ENCODE data around the gene NDRG2. TPM values are rescaled to one million over a fixed set of nuclear protein-coding genes. Genes with fewer than 3 reads are reported as not detected.
"Not testable (repeated sequence)": the region's sequence is repeated elsewhere in the genome, so short reads cannot be mapped to it uniquely, and the experiment has no call there.

NDRG2 gene
- total RNA-seq, 4 donors from 2014 or later, result 111 to 563 (median 200) TPM

DNA sequence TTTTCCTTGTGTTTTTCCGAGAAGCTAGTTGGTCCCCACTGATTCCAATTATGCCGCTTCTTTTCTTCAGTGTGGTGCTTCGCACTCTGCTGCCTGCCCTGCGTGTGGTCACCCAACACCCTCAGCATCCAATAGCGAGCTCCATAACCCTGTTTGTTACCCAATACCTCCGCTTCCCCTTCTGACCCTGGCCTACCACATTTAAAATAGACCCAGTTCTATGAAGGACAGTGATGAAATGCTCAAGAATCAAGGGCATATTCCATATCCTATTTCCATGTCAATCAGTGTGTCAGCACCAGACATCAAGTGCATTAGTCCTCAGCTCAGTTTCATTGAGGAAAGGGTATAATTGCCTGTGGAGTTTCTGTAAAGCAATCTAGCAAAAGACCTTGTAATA is 9.5 kb downstream of the NDRG2 start:
- no peaks in the 10 kb centered on the region for H3K27me3 ChIP-seq
- DNase-seq, result no peak
- H3K9me3 ChIP-seq, result no peaks in the 10 kb centered on the region
- peak overlapping the region; percentile 6 to 61 for H3K27ac ChIP-seq
- TF ChIP-seq, protein P1, sequence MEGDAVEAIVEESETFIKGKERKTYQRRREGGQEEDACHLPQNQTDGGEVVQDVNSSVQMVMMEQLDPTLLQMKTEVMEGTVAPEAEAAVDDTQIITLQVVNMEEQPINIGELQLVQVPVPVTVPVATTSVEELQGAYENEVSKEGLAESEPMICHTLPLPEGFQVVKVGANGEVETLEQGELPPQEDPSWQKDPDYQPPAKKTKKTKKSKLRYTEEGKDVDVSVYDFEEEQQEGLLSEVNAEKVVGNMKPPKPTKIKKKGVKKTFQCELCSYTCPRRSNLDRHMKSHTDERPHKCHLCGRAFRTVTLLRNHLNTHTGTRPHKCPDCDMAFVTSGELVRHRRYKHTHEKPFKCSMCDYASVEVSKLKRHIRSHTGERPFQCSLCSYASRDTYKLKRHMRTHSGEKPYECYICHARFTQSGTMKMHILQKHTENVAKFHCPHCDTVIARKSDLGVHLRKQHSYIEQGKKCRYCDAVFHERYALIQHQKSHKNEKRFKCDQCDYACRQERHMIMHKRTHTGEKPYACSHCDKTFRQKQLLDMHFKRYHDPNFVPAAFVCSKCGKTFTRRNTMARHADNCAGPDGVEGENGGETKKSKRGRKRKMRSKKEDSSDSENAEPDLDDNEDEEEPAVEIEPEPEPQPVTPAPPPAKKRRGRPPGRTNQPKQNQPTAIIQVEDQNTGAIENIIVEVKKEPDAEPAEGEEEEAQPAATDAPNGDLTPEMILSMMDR (IDR thresholded peaks at IDR 0.05), result no peak
- no peak for TF ChIP-seq POLR2A (IDR thresholded peaks at IDR 0.05)
- H3K4me1 ChIP-seq, result peaks cover 3 to 4% of the 10 kb centered on the region in 2 donors
- intact Hi-C loops (cut with DNase I; ENCODE audit: low total_unique reads), result no loop called here
- H3K4me3 ChIP-seq, result no peak overlapping the region
- no peaks in the 10 kb centered on the region for H3K36me3 ChIP-seq

DNA sequence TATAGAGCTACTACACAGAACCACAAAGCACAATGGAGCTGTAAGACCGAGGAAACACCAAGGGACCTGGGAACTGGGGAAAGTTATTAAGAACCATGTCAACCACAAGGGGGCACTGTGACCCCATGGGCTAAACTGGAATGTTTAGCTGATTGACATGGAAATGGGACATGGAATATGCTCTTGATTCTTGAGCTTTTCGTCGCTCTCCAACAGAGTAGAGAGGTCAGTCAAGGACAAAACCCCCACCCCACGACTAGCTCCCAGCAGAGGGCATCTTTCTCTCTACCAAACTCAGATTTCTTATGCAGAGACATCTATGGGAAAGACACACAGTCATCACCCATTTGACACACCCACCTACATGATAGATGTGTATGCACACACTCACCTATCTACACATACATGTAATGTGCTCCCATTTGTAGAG is 10.1 kb downstream of the NDRG2 start:
- peak overlapping the region; percentile 41 to 61 for H3K27ac ChIP-seq
- no peak overlapping the region for H3K4me3 ChIP-seq
- H3K36me3 ChIP-seq, result no peaks in the 10 kb centered on the region
- H3K9me3 ChIP-seq, result no peaks in the 10 kb centered on the region
- intact Hi-C loops (cut with DNase I; ENCODE audit: low total_unique reads), result no loop called here
- no peak for TF ChIP-seq POLR2A (IDR thresholded peaks at IDR 0.05)
- TF ChIP-seq, protein P1 (IDR thresholded peaks at IDR 0.05), result peak; percentile 96 to 98 (median 97)
- DNase-seq, result peak; percentile 85 to 91
- peaks cover 3 to 4% of the 10 kb centered on the region in 2 donors for H3K4me1 ChIP-seq
- H3K27me3 ChIP-seq, result no peaks in the 10 kb centered on the region

DNA sequence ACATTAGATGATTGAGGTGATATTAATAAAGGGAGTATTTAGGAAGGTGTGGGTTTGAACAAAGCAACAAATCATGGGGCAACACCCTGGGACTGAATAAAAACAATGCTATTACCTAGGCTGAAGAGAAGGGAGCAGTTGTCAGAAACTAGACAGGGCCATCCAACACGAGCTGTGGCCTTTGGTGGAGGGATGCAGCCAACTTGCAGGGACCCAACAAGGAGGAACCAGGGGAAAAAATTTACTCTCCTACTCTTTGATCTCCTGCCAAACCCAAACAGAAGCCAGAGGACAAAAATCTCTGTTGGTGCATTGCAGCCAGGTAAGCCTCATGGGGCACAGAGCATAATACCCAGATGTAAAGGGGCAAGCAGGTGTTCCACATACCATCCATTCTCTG is 13.7 kb downstream of the NDRG2 start:
- Histone ChIP-seq H3K9me3 (no peaks in the 10 kb centered on the region), H3K4me1 (peaks cover 3 to 4% of the 10 kb centered on the region in 2 donors), H3K4me3 (no peak overlapping the region), H3K36me3 (no peaks in the 10 kb centered on the region), H3K27me3 (no peaks in the 10 kb centered on the region), H3K27ac (no peak overlapping the region)
- DNase-seq, result no peak
- TF ChIP-seq, protein P1 (IDR thresholded peaks at IDR 0.05), result no peak
- no peak for TF ChIP-seq POLR2A (IDR thresholded peaks at IDR 0.05)
- intact Hi-C loops (cut with DNase I; ENCODE audit: low total_unique reads), result no loop called here

DNA sequence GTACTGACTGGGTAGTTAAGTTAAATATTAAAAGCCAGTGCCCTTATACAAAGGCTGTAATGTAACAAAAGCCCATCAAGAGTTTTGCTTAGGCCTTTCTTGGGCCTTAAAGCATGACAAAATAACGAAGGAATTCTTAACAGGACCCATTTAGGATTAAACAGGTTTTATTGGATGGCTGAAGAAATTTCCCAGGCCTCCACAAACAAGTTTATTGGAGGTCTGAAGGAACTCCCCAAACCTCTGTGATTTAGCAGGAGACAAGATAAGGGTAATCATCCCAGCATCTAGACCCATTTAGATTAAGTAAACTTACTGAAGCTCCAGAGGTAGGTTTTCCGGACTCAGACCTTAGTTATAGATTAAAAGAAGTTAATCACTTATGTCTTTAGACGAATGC is 15.1 kb downstream of the NDRG2 start:
- DNase-seq; intact Hi-C loops (cut with DNase I; ENCODE audit: low total_unique reads); H3K27ac ChIP-seq; H3K27me3 ChIP-seq; H3K4me1 ChIP-seq; H3K36me3 ChIP-seq; H3K4me3 ChIP-seq; H3K9me3 ChIP-seq: not testable (repeated sequence)

DNA sequence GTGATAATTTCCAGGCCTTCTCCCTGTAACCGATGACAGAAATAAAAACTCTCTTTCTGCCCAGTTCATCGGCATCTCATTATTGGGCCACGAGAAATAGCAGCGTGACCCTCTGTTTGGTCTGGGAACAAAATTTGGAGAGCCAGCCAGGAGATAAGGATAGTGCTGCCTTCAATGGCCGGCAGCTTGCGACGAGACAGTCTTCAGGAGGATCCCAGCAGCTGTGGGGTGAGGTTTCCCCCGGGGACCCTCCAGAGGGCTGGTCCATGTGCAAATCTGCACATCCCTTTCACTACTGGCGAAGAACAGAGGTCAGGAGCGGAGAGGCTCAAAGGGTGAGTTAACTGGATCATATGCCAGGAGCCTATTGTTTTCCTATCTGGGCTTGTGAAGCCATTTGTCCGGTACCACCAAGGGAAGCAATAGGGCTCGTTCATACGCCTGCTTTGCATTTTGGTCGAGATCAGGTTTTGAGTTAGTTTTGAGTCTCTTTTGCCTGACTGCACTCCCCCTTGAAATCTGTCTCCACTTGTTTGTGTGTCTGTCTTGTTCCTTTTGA is 21.0 kb downstream of the NDRG2 start:
- Histone ChIP-seq H3K4me1 (no peaks in the 10 kb centered on the region), H3K27me3 (no peaks in the 10 kb centered on the region), H3K9me3 (no peaks in the 10 kb centered on the region), H3K27ac (no peak overlapping the region), H3K36me3 (no peaks in the 10 kb centered on the region), H3K4me3 (no peak overlapping the region)
- TF ChIP-seq, protein P1 (IDR thresholded peaks at IDR 0.05), result no peak
- no peak for TF ChIP-seq POLR2A (IDR thresholded peaks at IDR 0.05)
- DNase-seq, result no peak
- intact Hi-C loops (cut with DNase I; ENCODE audit: low total_unique reads), result no loop called here

DNA sequence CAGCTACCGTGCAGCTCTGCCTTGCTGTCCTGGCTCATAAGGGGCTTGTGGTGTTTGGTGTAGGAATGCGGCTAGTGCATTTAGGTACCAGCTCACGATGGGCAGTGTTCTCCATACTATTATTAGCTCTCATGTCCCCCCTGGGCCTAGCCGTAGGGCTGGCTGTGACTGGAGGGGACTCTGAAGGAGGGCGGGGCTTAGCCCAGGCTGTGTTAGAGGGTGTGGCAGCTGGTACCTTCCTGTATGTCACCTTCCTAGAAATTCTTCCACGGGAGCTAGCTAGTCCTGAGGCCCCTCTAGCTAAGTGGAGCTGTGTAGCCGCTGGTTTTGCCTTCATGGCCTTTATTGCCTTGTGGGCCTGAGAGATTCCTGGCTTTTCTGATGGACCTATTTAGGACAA is 23.6 kb downstream of the NDRG2 start:
- no peaks in the 10 kb centered on the region for H3K9me3 ChIP-seq
- TF ChIP-seq, protein P1 (IDR thresholded peaks at IDR 0.05), result no peak
- no peak for TF ChIP-seq POLR2A (IDR thresholded peaks at IDR 0.05)
- H3K4me1 ChIP-seq, result no peaks in the 10 kb centered on the region
- H3K36me3 ChIP-seq, result no peaks in the 10 kb centered on the region
- H3K27me3 ChIP-seq, result no peaks in the 10 kb centered on the region
- intact Hi-C loops (cut with DNase I; ENCODE audit: low total_unique reads), result no loop called here
- H3K4me3 ChIP-seq, result no peak overlapping the region
- H3K27ac ChIP-seq, result no peak overlapping the region
- DNase-seq, result no peak
